Stimulated activated CD8-positive, alpha-beta memory T cell treated with anti-CD3 and anti-CD28 coated beads, Interleukin-7, amount 100 ng/mL, for 4 hours (primary cell): ENCODE results near the gene DNAH3.

Source experiments
- DNase-seq, 2 donors: peaks; one replicate each; pipeline ENCODE4 v3.0.0-alpha.2; 2020; ENCODE audit warnings: low read depth in 2 of 2

The DNAH3 gene

DNA sequence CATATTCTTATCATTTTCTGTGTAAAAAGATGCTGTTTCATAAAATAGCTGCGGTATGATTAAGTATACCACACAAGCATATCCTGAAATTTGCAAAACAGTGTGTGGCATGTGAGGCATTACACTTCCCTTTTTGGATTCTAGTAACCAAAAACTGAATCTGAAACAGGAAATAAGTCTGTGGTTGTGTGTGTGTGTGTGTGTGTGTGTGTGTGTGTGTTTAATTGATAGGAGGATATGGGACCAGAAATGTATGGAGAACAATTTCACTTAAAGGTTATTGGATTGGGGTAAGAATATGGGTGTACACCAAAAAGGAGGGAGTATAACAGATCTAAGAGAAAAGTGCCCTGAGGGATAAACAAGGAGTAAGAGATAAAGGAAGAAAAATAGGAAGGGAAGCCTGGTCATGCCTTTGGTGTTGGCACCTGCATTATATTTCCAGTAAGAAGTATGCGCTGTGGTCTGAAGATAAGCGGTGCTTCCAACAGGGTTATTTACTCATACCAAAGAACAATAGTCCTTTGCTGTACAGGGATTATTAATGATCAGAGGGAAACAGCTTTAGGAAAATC, 246.1 kb downstream of the DNAH3 start:
- no peak for DNase-seq

DNA sequence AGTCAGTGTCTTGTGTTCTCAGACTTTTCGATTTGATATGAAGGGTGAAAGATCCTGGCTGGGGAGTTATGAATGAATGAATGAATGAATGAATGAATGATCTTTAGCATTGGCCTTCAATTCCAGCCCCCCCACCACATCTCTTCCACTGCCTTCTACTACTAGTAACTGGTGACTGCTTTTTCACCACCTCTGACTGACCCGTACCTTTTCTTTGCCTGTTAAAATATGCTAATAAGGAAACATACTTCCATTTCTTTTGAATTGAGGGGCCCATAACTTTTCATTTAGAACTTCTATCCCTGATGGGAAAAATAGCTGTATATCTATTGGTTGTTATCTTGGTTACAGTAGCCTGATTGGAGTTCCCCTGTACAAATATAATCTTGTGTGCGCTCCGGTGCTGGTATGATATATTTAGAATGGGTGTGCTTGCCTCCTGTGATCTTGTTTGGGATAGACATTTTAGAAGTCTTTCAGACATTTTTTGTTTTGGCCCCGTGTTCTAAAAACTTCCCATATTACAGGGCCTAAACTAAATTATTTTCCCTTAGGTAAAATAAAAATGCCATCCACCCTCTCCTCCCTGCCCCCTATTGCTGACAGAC, 246.6 kb downstream of the DNAH3 start:
- DNase-seq, result no peak

DNA sequence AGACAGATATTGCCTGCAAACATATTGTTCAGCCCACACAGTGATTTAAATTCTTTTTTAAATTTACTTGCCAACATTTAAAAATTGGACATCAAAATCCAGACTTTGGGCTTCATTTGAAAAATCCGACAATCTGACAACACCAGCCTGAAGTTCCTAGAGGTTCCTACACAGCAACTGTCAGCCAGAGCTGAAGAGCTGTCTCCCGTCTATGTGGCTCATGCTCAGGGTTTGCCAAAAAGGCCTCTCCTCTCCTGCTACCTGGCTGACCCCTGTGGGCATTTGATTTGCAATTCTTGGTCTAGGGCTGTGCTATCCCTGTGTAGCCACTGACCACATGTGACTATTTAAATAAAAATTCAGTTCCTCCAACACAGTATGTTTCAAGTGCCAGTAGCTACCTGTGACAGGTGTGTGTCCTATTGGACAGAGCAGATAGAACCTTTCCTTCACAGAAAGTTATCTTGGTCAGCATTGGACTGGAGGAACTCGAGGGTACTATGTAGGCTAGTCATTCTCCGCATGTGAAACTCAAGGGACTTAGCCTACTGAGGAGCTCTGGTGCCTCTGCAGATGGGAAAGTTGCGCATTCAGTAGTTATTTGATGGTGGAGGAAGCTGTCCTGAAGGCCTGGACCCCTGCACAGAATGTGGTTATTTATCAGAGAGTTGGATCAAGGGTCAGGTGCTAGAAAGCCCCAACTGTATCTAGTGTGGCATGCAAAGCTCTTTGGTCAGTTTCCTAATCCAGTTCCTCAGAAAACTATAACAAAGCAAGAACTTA, 247.3 kb downstream of the DNAH3 start:
- DNase-seq, result no peak

DNA sequence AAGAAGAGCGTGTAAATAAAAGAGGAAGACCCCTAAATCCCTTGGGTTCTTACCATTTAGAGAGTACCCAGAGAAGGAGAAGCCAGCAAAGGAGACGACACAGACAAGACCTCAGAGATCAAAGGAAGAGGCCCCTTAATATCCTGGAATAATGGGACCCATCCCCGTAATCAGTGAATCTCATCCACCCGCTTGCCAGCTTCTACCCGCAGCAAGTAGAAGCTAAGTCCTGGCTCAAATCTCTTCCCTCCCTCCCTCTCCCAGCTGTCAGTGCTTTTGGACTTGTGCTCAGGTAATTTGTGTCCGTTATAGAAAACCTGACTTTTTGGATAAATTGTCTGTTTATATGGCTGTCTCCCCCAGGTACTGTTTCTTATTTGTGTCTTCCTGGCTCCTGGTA, 248.2 kb downstream of the DNAH3 start:
- DNase-seq, result no peak

DNA sequence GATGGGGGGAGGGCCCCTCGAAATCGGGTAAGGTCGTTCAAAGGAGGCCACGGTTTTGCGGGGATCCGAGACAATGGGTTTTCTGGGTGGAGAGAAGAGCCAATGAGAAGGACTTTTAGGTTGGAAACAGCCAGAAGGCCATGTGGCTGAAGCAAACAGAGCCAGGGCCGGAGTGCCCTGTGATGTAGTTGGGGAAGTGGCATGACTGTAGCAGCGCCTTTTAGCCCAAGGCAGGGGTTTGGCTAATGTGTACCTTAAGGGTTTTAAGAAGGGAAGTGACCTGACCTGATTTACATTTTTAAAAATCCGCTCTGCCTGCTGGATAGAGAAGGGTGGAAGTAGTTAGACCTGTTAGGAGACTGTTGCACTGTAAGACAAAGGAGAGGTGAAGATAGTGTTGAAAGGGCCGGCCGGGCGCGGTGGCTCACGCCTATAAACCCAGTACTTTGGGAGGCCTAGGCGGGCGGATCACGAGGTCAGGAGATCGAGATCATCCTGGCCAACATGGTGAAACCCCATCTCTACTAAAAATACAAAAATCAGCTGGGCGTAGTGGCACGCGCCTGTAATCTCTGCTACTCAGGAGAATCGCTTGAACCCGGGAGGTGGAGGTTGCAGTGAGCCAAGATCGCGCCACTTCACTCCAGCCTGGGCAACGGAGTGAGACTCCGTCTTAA, 249.1 kb downstream of the DNAH3 start:
- DNase-seq, result no peak

DNA sequence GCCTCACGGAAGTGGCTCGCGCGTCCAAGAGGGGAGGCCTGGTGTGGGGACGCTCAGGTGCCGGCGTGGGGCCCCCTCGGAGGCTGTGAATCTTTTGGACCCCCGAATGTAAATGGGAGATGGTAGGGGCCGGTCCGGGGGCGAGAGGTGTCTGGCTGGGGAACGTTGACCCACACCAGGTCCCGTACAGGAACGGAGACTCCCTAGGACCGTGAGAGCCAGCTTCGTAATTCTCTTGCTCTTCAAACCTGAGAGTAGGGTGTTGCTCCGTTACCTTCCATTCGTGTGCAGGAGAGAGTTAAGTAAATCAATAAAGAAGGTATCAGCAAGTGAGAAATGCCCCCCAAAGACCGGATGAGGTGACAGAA, 249.6 kb downstream of the DNAH3 start:
- no peak for DNase-seq

DNA sequence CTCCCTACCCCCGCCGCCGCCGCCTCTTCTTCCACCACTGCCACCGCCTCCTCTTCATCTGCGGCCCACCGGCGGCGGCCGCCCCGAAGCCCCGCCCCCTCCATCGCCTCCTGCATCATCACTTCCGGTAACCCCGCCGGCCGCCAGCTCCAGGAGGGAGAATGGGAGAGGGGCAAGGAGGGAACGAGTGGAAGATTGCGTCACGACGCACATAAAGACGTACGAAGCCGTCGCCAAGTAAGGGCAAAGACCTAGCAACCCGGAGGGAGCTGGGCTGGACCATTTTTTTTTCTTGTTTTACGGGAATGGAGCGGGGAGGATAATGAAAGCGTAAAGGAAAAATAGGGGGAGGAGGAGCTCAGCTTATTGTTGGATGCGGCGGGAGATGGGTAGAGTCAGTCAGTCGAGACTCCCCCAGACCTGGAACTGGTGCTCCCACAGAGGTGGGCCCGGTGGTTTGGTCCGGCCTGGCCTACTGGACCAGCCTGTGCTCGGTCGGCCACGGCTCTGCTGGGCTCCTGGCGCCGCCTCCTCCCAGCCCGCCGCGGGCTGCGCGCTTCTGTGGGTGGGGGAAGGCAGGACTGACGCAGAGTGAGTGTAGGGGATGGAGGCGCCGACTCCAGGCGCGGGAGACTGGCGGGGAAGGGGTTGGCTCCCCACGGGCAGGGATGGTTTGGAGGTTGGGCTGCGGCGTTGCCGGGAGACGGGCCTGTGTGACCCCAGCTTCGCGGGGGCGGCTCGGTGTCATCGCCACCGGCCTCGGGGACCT, 250.2 kb downstream of the DNAH3 start, which contains the start of the genes DCUN1D3 and LYRM1:
Gene DCUN1D3 (minus strand): TSS at position 60 of the 769 bp plus-strand sequence. CDS start 37,820 bp downstream, outside the sequence.
Gene LYRM1 (plus strand): TSS at position 473 of the 769 bp plus-strand sequence. CDS start 14,785 bp downstream, outside the sequence.
- peak; percentile 87 to 88 for DNase-seq

DNA sequence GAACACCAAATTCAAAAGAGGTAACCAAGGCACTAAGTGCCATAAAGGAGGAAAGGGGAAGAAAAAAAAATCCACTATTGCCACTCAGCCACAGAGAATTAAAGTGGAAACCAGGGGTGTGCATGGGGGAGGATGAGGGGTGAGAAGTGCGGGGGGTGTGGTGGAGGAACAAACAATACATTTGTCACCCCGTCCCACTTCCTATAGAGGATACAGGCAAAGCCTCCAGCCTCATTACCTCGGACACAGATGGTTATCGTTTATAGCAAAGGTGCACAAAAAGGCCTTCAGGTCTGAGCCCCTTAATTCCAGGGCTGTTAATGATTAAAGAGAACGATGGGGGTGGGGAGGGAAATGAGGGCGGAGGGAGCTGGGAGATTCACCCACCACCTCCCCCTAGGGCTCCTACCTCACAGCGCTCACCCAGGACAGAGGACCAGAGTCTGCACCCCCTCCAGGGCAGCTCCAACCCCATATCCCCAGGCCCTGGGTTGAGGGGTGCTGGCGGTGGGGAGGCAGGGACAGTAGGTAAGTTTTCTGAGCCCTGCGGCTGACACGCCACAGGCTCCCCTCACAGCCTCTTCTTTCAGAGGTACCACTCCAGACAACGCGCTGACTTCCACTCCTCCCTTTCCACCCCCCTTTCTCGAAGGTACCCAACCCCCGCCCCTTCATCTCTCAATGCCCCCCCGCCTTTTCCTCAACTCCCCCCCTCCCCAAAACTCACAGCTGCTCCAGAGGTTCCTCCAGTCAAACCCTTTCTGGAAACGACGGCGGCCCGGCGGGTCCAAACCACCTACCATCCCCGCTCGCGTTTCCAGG, 251.0 kb downstream of the DNAH3 start:
- no peak for DNase-seq

DNA sequence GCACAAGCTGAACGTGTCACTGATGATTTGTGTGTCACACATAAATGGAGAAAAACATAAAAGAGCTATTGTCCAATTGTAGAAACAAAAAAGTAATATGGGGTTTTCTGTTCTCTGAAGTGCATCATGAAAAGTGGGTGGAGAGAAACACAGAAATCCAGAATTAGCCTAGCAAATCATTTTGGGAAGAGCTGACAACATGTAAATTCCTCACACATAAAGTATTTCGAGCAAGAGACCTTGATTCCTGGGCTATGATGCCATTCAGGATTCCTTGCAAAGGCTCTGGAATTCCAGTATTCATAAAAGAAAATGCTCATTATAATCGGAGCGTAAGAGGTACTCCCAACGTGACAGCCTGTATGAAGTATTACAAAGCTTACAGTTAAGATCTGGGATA, 251.6 kb downstream of the DNAH3 start:
- no peak for DNase-seq

DNA sequence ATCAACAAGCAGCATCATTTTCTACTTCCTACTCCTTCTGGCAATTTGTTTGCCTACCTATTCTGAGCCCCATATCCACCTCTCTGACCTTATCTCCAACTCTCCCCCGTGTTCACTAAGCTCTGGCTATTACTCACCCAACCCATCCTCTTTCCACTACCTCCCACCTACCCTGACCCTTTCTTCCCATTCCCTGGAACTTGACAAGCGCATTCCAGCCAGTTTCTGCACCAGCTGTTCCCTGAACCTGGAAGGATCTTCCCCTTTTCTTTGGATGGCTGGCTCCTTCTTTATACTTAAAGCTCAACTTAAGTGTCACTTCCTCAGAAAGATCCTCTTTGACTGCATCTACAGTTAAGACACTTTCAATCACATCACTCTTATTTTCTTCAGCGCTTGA, 252.7 kb downstream of the DNAH3 start:
- no peak for DNase-seq

DNA sequence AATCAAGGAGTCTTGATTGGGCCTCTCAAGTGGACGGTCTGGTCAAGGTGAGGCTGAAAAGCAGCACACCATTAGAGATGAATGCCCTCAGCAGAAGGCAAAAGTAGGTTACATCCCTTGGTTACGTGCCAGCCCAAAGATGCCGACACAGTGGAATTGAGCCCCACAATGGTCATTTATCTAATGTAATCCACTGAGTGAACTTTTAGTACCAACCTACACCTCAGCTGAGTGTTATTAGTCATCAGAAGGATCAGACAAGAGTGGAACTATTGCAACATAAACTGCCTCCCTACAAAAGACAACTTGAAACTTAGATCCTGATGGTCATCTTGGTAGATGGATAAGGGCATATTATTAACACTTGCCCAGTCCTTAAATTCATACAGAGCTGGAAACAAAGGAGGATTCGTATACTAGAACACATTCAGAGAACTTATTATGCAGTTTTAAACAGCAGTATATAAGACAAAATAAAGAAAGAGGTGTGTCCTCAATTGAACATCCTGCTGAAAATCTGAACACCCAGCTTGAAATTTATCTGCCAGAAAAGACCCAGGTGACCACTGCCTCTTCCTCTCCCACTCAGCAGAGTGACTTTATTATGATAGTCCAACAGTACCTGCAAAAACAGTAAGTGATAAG, 253.3 kb downstream of the DNAH3 start:
- no peak for DNase-seq

DNA sequence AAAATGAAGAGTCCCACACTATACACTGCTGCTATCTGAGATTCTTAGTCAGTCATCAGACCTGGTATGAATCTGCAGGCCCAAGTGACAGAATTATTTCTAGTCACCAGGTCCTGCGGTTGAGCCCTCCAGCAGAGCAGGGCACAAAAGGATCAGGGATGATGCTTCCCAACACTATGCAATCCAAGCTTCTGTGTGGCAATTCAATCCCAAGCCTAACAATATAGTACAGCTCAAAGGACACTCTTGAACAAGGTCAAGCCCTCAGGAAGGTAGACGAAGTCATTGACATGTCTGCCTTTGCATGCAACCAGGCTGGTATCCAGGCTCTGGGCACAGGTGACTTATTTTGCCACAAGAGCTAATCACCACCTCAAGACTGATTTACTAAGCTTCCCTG, 256.3 kb downstream of the DNAH3 start:
- DNase-seq, result no peak

DNA sequence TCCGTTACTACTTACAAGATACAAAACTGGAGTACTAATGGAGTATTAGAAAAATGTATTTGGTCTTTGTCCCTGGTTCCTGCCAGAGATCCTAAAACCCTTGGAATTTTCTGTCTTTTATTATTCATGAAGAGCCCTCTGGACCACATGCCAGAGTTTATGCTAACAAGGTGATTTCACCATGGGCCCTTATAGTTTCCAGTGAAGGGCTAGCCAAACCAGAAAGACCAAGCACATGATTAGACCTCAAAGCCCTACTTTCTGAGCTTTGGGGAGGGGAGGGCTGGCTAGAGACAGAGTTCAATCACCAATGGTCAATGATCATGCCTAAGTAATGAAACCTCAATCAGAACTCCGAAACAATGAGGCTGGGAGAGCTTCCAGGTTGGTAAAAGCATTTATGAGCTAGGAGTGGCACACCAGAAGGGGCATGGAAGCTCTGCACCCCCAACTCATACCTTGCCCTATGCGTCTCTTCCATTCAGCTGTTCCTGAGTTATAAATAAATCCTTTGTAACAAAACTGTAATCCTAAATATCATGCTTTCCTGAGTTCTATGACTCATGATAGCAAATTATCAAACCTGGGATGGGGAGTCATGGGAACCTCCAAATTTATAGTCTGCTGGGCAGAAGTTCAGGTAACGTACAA, 260.9 kb downstream of the DNAH3 start:
- DNase-seq, result no peak

DNA sequence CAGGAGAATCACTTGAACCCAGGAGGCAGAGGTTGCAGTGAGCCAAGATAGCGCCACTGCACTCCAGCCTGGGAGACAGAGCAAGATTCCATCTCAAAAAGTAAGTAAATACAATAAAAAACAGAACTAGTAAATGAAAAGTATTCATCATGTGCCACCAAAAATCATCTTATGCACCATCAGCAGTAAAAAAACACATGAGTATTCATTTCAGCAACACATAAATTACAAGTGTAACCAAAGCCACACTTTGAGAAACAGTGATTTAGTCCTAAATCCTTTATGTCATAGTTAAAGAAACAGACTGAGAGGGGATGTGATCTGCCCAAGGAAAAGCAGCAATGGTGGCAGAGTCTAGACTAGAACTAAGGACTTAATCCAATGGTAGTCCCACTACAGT, 263.4 kb downstream of the DNAH3 start:
- DNase-seq, result no peak

DNA sequence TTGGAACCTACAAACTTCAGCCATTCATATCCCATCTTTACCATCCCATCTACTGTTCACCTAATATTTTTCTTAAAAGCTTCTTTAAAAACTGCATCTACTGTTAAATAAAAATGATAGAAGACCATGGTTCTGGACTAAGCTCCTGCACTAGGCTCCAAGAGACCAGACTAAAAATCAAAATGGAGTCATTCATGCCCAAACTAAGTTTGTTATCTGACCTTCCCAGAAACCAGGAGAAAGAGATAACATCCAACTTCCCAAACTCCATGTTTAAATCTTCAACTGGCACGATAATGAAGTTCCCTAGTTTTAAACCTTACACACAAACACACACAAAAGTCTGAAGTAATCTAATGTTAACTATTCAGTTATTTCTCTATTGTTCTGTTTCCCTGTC, 264.3 kb downstream of the DNAH3 start:
- no peak for DNase-seq

DNA sequence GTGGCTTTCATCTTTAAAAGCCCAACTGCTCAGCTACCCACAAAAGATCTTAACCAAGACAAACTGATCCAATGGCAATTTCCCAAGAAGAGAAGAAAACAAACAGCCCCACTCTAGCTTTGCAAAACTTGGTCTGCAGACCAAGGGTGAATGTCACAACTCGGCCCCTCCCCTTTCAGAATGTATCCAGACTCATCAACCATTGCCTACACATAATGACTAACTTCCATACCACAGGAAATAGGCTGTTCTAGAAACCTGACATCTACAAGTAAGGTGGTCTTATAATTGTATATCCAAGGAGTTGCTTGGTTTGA, 266.4 kb downstream of the DNAH3 start:
- DNase-seq, result no peak

DNA sequence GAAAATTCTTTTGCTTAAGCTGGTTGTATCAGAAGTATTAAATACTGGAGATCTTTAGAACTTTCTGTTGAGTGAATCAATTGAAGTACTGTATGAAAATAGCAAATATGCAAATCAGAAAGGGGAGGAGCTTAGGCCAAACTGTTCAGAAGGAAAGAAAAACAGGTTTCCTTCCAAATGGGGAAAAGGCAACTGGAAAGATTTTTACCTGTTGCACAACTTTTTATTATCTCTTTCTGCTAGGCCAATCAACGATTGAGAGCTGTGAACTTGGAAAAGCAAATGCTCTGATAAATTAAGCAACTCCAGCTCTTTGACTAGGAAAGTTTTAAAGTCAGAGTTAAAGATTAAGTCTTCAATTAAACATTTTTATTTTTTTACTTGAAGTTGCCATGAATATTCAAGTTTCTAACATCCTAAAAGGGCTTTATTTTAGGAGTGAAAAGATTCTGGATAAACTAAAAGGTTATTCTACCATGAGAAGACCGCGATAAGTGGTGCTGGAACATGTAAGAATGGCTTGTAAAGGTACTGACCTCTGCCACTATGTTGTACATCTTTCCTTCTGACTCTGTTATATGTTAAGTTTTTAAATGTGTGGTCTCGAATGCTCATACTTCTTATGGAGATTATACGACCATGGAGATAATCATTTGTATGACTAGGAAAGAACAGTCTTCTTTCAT, 266.9 kb downstream of the DNAH3 start:
- DNase-seq, result no peak
